Stimulated activated CD4-positive, alpha-beta T cell treated with anti-CD3 and anti-CD28 coated beads, TNF-alpha, amount 100 ng/mL, for 48 hours (primary cell): Measurements from ENCODE around the gene MESP2.
"Not testable (repeated sequence)": the region's sequence is repeated elsewhere in the genome, so short reads cannot be mapped to it uniquely, and the experiment has no call there.

Experiments
- DNase-seq, 3 donors: peaks; one replicate each; pipeline ENCODE4 v3.0.0-alpha.2; 2020; ENCODE audit warnings: low read depth in 3 of 3

The MESP2 gene

GRCh38 chr15:89781055-89781454 lies 4.9 kb downstream of the MESP2 start:
- peak in 2 of 3 donors; percentile 8 to 15 for DNase-seq

GRCh38 chr15:89781891-89782618 lies 5.9 kb downstream of the MESP2 start:
- DNase-seq: no peak

- DNase-seq: not testable (repeated sequence)
Observed at GRCh38 chr15:89782619-89782950, 6.5 kb downstream of the MESP2 start.

GRCh38 chr15:89783111-89783860 lies 7.2 kb downstream of the MESP2 start:
- DNase-seq: no peak

- DNase-seq: no peak
Observed at GRCh38 chr15:89783861-89784685, 7.9 kb downstream of the MESP2 start.

- DNase-seq: no peak
Observed at GRCh38 chr15:89784686-89784960, 8.5 kb downstream of the MESP2 start.

GRCh38 chr15:89785064-89785773 lies 9.1 kb downstream of the MESP2 start:
- DNase-seq: no peak

- DNase-seq: no peak
Observed at GRCh38 chr15:89785774-89786140, 9.6 kb downstream of the MESP2 start.

GRCh38 chr15:89787944-89788343 lies 11.8 kb downstream of the MESP2 start:
- DNase-seq: no peak

- not testable (repeated sequence) for DNase-seq
Observed at GRCh38 chr15:89788585-89788984, 12.5 kb downstream of the MESP2 start.

- no peak for DNase-seq
Observed at GRCh38 chr15:89790206-89790605, 14.1 kb downstream of the MESP2 start.

- DNase-seq: no peak
Observed at GRCh38 chr15:89790661-89791060, 14.5 kb downstream of the MESP2 start.

- no peak for DNase-seq
Observed at GRCh38 chr15:89792106-89792805, 16.1 kb downstream of the MESP2 start.

GRCh38 chr15:89794627-89795241 lies 18.6 kb downstream of the MESP2 start:
- no peak for DNase-seq

GRCh38 chr15:89795996-89796395 lies 19.9 kb downstream of the MESP2 start:
- DNase-seq: no peak

GRCh38 chr15:89797678-89798201 lies 21.6 kb downstream of the MESP2 start:
- no peak for DNase-seq

- no peak for DNase-seq
Observed at GRCh38 chr15:89799011-89799911, 23.1 kb downstream of the MESP2 start.

- DNase-seq: no peak
Observed at GRCh38 chr15:89799918-89800498, 23.9 kb downstream of the MESP2 start.

- no peak for DNase-seq
Observed at GRCh38 chr15:89801471-89802195, 25.5 kb downstream of the MESP2 start.
